Measurements from ENCODE around the gene PSMB9.
A peak's percentile ranks its signal among the peaks of the same experiment; 100 is the strongest.

PSMB9 gene

GRCh38 chr6:32903952-32904351 lies 50.0 kb downstream of the PSMB9 start:
- no peaks in the 10 kb centered on the region for H3K9me3 ChIP-seq
- H3K27me3 ChIP-seq = no peaks in the 10 kb centered on the region
- H3K27ac ChIP-seq = no peak overlapping the region
- H3K4me3 ChIP-seq (ENCODE audit: low read depth in 1 of 2, low read length in 1 of 2) = no peak overlapping the region
- no peak for TF ChIP-seq CTCF (IDR thresholded peaks at IDR 0.05)
- no peaks in the 10 kb centered on the region for H3K36me3 ChIP-seq
- peaks cover 21 to 22% of the 10 kb centered on the region in 2 experiments for H3K4me1 ChIP-seq (ENCODE audit: control insufficient read depth in 1 of 2, insufficient read depth in 1 of 2, low read depth in 1 of 2, low read length in 1 of 2)

- Histone ChIP-seq H3K36me3 (no peaks in the 10 kb centered on the region), H3K27me3 (no peaks in the 10 kb centered on the region), H3K4me3 (ENCODE audit: low read depth in 1 of 2, low read length in 1 of 2) (no peak overlapping the region), H3K4me1 (ENCODE audit: control insufficient read depth in 1 of 2, insufficient read depth in 1 of 2, low read depth in 1 of 2, low read length in 1 of 2) (peaks cover 21 to 22% of the 10 kb centered on the region in 2 experiments), H3K27ac (peak overlapping the region; percentile 48), H3K9me3 (no peaks in the 10 kb centered on the region)
- TF ChIP-seq CTCF (IDR thresholded peaks at IDR 0.05) = no peak
These were observed 51.1 kb downstream of the PSMB9 start for GRCh38 chr6:32905078-32905477.

DNA sequence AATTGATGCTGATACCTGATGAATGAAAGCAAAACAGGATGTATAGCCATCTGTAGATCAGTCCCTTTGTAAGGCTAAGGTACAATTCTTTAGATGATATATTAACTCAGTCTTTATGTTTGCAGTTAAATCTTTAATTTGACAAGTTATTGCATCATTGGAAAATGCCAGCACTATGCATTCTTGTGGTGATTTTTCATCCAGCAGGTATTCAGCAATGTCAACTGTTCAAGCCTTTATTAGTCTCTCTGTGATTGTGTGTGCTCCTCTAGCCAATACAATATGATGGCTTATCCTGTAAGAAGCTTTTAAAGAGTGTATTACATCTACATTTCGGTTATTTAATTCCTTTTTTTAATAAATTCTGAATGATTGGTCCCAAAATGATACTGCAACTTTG lies 52.5 kb downstream of the PSMB9 start:
- Histone ChIP-seq H3K36me3 (no peaks in the 10 kb centered on the region), H3K27me3 (no peaks in the 10 kb centered on the region), H3K4me3 (ENCODE audit: low read depth in 1 of 2, low read length in 1 of 2) (no peak overlapping the region), H3K4me1 (ENCODE audit: control insufficient read depth in 1 of 2, insufficient read depth in 1 of 2, low read depth in 1 of 2, low read length in 1 of 2) (peaks cover 21 to 22% of the 10 kb centered on the region in 2 experiments), H3K9me3 (no peaks in the 10 kb centered on the region), H3K27ac (no peak overlapping the region)
- no peak for TF ChIP-seq CTCF (IDR thresholded peaks at IDR 0.05)

- no peak for TF ChIP-seq CTCF (IDR thresholded peaks at IDR 0.05)
These were observed 54.9 kb downstream of the PSMB9 start for GRCh38 chr6:32908897-32909296.

More at GRCh38 chr6:32908897-32909296, 54.9 kb downstream of the PSMB9 start:
- H3K36me3 ChIP-seq = no peaks in the 10 kb centered on the region
- peaks cover 20 to 21% of the 10 kb centered on the region in 2 experiments for H3K4me1 ChIP-seq (ENCODE audit: control insufficient read depth in 1 of 2, insufficient read depth in 1 of 2, low read depth in 1 of 2, low read length in 1 of 2)
- no peak overlapping the region for H3K4me3 ChIP-seq (ENCODE audit: low read depth in 1 of 2, low read length in 1 of 2)
- H3K27ac ChIP-seq = no peak overlapping the region
- no peaks in the 10 kb centered on the region for H3K27me3 ChIP-seq
- no peaks in the 10 kb centered on the region for H3K9me3 ChIP-seq
